A549 treated with AZD2906 at 1 μM for 4 hours (cell line): ENCODE measurements around the gene CSGALNACT2. TPM values are rescaled to one million over a fixed set of nuclear protein-coding genes. Genes with fewer than 3 reads are reported as not detected.

Experiments
- total RNA-seq: library from RNA; stranded (reverse); fragments of 200-300 nt; extraction: Qiagen RNA extraction; gene quantifications from 5 replicates; pipeline ENCODE4 v1.2.3, GENCODE V29; 2022

Gene CSGALNACT2
- total RNA-seq: 9.7 to 13.7 TPM (median 11.7 TPM) in 5 replicates

GRCh38 chr10:43138021-43138756 lies at the start of gene CSGALNACT2:
Gene CSGALNACT2 (plus strand): TSS chr10:43138445. CDS start chr10:43155150, 16,705 bp downstream.

Other genes starting within 250 kb of the CSGALNACT2 start
- 0.56 to 0.82 TPM (median 0.67 TPM) in 5 replicates for gene RET, start 61.4 kb upstream of the CSGALNACT2 start, total RNA-seq
- gene RASGEF1A, start 128.6 kb downstream of the CSGALNACT2 start, total RNA-seq: 4.8 to 6.8 TPM (median 5.8 TPM) in 5 replicates
- not detected in 5 replicates for gene FXYD4, start 233.2 kb downstream of the CSGALNACT2 start, total RNA-seq